ENCODE data around the gene ZNF655. TPM values are rescaled to one million over a fixed set of nuclear protein-coding genes. Genes with fewer than 3 reads are reported as not detected.
A peak's percentile ranks its signal among the peaks of the same experiment; 100 is the strongest.
"Not testable (repeated sequence)": the region's sequence is repeated elsewhere in the genome, so short reads cannot be mapped to it uniquely, and the experiment has no call there.

The ZNF655 gene
- total RNA-seq, 1 experiment from 2014 or later = 54.9 TPM

GRCh38 chr7:99576251-99576650 lies 17.8 kb downstream of the ZNF655 start:
- peaks cover 15% of the 10 kb centered on the region for H3K36me3 ChIP-seq (ENCODE audit: control insufficient read depth, insufficient read depth, low read length)
- H3K27ac ChIP-seq (ENCODE audit: low read length) = no peak overlapping the region
- ChIA-PET POLR2A (no interaction called here), CTCF (no interaction called here)
- no peaks in the 10 kb centered on the region for H3K9me3 ChIP-seq (ENCODE audit: control insufficient read depth, insufficient read depth, low read depth, low read length)
- no TSS peak for BruUV-seq (replicated peaks)
- no peaks in the 10 kb centered on the region for H3K4me1 ChIP-seq (ENCODE audit: control insufficient read depth, insufficient read depth, low read length)
- DNase-seq (ENCODE audit: low read depth, low spot score) (no peak), ATAC-seq (no peak)
- H3K27me3 ChIP-seq (ENCODE audit: control insufficient read depth, insufficient read depth, low read length) = no peaks in the 10 kb centered on the region
- intact Hi-C loops (cut with micrococcal nuclease; ENCODE audit: unreplicated experiment) (no loop called here), in situ Hi-C loops (cut with HindIII; ENCODE audit: low pct_unique_long_range_greater_than_20kb, low sequenced_read_pairs) (no loop called here)
- no peak for TF ChIP-seq SIN3A (IDR thresholded peaks at IDR 0.05; ENCODE audit: borderline replicate concordance, insufficient read depth, low read depth, low read length)
- H3K4me3 ChIP-seq (ENCODE audit: low read depth in 2 of 2, low read length in 2 of 2) = no peak overlapping the region

DNA sequence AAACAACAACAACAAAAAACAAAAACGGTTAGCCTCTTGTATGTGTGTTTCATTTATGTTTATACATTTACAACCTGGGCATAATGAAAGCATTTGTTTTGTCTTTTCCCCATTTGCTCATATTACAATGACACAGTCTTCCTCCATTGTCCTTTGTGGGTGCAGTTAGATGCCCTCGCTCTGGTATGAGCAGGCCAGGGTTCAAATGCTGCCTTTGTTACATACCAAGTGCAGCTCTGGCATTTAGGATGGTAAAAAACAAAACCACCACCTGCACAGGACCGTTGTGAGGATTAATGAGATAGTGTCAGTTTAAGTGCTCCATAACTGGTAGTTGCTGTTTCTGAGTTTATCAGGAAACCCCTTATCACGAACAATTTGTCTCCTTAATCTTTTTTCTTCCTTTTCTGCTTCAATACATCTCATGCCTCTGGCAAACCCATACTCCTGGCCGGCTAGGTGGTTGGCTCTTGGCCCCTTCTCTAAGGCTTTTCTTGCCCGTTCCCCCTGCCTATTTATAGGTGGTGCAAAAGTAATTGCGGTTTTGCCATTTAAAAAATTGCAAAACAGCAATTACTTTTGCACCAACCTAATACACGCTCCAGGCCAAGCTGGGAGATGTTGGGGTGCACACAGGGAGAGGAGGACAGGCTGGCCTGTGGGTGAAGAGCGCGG lies 21.0 kb downstream of the ZNF655 start:
- no peaks in the 10 kb centered on the region for H3K36me3 ChIP-seq (ENCODE audit: control insufficient read depth, insufficient read depth, low read length)
- no peaks in the 10 kb centered on the region for H3K27me3 ChIP-seq (ENCODE audit: control insufficient read depth, insufficient read depth, low read length)
- intact Hi-C loops (cut with micrococcal nuclease; ENCODE audit: unreplicated experiment) = no loop called here
- ChIA-PET POLR2A (no interaction called here), CTCF (no interaction called here)
- no peaks in the 10 kb centered on the region for H3K4me1 ChIP-seq (ENCODE audit: control insufficient read depth, insufficient read depth, low read length)
- DNase-seq (ENCODE audit: low read depth, low spot score) (no peak), ATAC-seq (no peak)
- H3K9me3 ChIP-seq (ENCODE audit: control insufficient read depth, insufficient read depth, low read depth, low read length) = no peaks in the 10 kb centered on the region
- TF ChIP-seq SIN3A (IDR thresholded peaks at IDR 0.05; ENCODE audit: borderline replicate concordance, insufficient read depth, low read depth, low read length) = no peak
- no peak overlapping the region for H3K27ac ChIP-seq (ENCODE audit: low read length)
- no TSS peak for BruUV-seq (replicated peaks)
- H3K4me3 ChIP-seq (ENCODE audit: low read depth in 2 of 2, low read length in 2 of 2) = peak overlapping the region; percentile 44 to 47
- in situ Hi-C loops (cut with HindIII; ENCODE audit: low pct_unique_long_range_greater_than_20kb, low sequenced_read_pairs) = no loop called here

- Histone ChIP-seq H3K4me1 (ENCODE audit: control insufficient read depth, insufficient read depth, low read length) (no peaks in the 10 kb centered on the region), H3K9me3 (ENCODE audit: control insufficient read depth, insufficient read depth, low read depth, low read length) (no peaks in the 10 kb centered on the region), H3K36me3 (ENCODE audit: control insufficient read depth, insufficient read depth, low read length) (no peaks in the 10 kb centered on the region), H3K27me3 (ENCODE audit: control insufficient read depth, insufficient read depth, low read length) (no peaks in the 10 kb centered on the region), H3K4me3 (ENCODE audit: low read depth in 2 of 2, low read length in 2 of 2) (peak overlapping the region; percentile 44 to 47), H3K27ac (ENCODE audit: low read length) (no peak overlapping the region)
- peak; percentile 74 for ATAC-seq
- TF ChIP-seq CTCF (IDR thresholded peaks at IDR 0.05) = peak; percentile 59
- TF ChIP-seq, protein P1, sequence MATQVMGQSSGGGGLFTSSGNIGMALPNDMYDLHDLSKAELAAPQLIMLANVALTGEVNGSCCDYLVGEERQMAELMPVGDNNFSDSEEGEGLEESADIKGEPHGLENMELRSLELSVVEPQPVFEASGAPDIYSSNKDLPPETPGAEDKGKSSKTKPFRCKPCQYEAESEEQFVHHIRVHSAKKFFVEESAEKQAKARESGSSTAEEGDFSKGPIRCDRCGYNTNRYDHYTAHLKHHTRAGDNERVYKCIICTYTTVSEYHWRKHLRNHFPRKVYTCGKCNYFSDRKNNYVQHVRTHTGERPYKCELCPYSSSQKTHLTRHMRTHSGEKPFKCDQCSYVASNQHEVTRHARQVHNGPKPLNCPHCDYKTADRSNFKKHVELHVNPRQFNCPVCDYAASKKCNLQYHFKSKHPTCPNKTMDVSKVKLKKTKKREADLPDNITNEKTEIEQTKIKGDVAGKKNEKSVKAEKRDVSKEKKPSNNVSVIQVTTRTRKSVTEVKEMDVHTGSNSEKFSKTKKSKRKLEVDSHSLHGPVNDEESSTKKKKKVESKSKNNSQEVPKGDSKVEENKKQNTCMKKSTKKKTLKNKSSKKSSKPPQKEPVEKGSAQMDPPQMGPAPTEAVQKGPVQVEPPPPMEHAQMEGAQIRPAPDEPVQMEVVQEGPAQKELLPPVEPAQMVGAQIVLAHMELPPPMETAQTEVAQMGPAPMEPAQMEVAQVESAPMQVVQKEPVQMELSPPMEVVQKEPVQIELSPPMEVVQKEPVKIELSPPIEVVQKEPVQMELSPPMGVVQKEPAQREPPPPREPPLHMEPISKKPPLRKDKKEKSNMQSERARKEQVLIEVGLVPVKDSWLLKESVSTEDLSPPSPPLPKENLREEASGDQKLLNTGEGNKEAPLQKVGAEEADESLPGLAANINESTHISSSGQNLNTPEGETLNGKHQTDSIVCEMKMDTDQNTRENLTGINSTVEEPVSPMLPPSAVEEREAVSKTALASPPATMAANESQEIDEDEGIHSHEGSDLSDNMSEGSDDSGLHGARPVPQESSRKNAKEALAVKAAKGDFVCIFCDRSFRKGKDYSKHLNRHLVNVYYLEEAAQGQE (IDR thresholded peaks at IDR 0.05; ENCODE audit: insufficient read depth in 1 of 2, low read depth in 2 of 2, low read length in 1 of 2) = no peak
- DNase-seq (ENCODE audit: low read depth, low spot score) = no peak
- BruUV-seq (replicated peaks) = no TSS peak
- intact Hi-C loops (cut with micrococcal nuclease; ENCODE audit: unreplicated experiment) = no loop called here
- ChIA-PET CTCF (no interaction called here), POLR2A (no interaction called here)
- in situ Hi-C loops (cut with HindIII; ENCODE audit: low pct_unique_long_range_greater_than_20kb, low sequenced_read_pairs) = no loop called here
Observed at GRCh38 chr7:99579956-99580777, 21.7 kb downstream of the ZNF655 start.

DNA sequence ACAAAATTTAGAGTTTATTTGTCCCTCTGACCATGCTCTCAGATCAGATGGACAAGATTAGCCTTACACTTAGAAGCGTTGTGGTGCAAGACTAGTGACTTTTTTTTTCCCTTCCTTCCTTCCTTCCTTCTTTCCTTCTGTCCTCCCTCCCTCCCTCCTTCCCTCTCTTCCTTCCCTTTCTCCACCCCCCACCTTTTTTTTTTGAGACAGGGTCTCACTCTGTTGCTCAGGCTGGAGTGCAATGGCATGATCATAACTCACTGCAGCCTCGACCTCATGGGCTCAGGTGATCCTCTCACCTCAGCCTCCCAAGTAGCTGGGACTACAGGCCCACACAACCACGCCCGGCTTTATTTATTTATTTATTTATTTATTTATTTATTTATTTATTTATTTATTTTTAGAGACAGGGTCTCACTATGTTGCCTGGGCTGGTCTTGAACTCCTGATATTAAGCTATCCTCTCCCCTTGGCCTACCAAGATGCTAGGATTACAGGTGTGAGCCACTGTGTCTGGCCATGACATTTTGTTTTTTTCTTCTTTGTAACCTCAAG lies 22.4 kb downstream of the ZNF655 start:
- H3K9me3 ChIP-seq (ENCODE audit: control insufficient read depth, insufficient read depth, low read depth, low read length); in situ Hi-C loops (cut with HindIII; ENCODE audit: low pct_unique_long_range_greater_than_20kb, low sequenced_read_pairs); BruUV-seq (replicated peaks); ATAC-seq; H3K27ac ChIP-seq (ENCODE audit: low read length); H3K36me3 ChIP-seq (ENCODE audit: control insufficient read depth, insufficient read depth, low read length); POLR2A ChIA-PET; H3K27me3 ChIP-seq (ENCODE audit: control insufficient read depth, insufficient read depth, low read length); intact Hi-C loops (cut with micrococcal nuclease; ENCODE audit: unreplicated experiment); H3K4me1 ChIP-seq (ENCODE audit: control insufficient read depth, insufficient read depth, low read length); DNase-seq (ENCODE audit: low read depth, low spot score): not testable (repeated sequence)
- CTCF ChIA-PET = interaction anchor here (0.7 kb wide), 1 partner anchor 36 kb away, joined by 5 read pairs; the partner anchor contains the start of gene ZSCAN25
- H3K4me3 ChIP-seq (ENCODE audit: low read depth in 2 of 2, low read length in 2 of 2) = peak overlapping the region; percentile 44 to 47

All from Panc1 (cell line).